PFSK-1 (cell line): ENCODE results near the gene SCYL3.

Experiments used
- POLR2AphosphoS5 ChIP-seq: IDR thresholded peaks from 2 replicates; pipeline ENCODE4 v1.6.1; 2012; ENCODE audit warnings: low read depth, mild to moderate bottlenecking, control low read depth, low read length, moderate library complexity
- SIN3A ChIP-seq: IDR thresholded peaks from 2 replicates; pipeline ENCODE4 v1.6.1; 2012; ENCODE audit warnings: mild to moderate bottlenecking, low read length, moderate library complexity, borderline replicate concordance; ENCODE audit not compliant: insufficient read depth
- TF ChIP-seq, protein P1 (sequence below), 2 experiments: IDR thresholded peaks; 2 replicates each; pipeline versions ENCODE4 v1.6.1 to v1.8.0; 2011 to 2012; ENCODE audit warnings: low read depth in 2 of 2, low read length in 2 of 2, control low read depth in 1 of 2, inconsistent platforms in 1 of 2, mild to moderate bottlenecking in 1 of 2, moderate library complexity in 1 of 2; ENCODE audit not compliant: insufficient read depth in 1 of 2

DNA sequence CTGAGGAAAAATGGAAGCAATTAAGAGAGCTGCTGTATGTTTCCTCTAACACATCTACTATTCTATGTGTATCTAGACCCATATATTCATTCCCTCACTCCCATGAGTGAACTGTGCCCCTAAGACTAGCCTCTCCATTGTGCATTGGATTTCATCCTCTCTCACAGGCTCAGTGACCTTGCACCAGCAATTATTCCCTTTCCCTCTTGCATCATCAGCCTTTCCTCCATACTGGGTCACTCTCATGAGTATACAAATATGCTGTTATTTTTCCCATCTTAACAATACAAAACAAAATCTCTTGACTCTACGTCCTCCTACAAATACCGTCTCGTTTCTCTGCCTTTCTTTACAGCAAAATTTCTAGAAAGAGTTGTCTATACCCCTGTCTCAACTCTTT, 69.5 kb downstream of the SCYL3 start:
- TF ChIP-seq, protein P1, sequence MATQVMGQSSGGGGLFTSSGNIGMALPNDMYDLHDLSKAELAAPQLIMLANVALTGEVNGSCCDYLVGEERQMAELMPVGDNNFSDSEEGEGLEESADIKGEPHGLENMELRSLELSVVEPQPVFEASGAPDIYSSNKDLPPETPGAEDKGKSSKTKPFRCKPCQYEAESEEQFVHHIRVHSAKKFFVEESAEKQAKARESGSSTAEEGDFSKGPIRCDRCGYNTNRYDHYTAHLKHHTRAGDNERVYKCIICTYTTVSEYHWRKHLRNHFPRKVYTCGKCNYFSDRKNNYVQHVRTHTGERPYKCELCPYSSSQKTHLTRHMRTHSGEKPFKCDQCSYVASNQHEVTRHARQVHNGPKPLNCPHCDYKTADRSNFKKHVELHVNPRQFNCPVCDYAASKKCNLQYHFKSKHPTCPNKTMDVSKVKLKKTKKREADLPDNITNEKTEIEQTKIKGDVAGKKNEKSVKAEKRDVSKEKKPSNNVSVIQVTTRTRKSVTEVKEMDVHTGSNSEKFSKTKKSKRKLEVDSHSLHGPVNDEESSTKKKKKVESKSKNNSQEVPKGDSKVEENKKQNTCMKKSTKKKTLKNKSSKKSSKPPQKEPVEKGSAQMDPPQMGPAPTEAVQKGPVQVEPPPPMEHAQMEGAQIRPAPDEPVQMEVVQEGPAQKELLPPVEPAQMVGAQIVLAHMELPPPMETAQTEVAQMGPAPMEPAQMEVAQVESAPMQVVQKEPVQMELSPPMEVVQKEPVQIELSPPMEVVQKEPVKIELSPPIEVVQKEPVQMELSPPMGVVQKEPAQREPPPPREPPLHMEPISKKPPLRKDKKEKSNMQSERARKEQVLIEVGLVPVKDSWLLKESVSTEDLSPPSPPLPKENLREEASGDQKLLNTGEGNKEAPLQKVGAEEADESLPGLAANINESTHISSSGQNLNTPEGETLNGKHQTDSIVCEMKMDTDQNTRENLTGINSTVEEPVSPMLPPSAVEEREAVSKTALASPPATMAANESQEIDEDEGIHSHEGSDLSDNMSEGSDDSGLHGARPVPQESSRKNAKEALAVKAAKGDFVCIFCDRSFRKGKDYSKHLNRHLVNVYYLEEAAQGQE (IDR thresholded peaks at IDR 0.05; ENCODE audit: insufficient read depth in 1 of 2, low read depth in 2 of 2, low read length in 2 of 2), result no peak
- TF ChIP-seq SIN3A (no peak), POLR2AphosphoS5 (no peak)
